Stimulated activated CD4-positive, alpha-beta T cell treated with anti-CD3 and anti-CD28 coated beads, Interleukin-2, amount 100 ng/mL, for 4 hours (primary cell): ENCODE measurements around the gene LDLRAD4.
"Not testable (repeated sequence)": the region's sequence is repeated elsewhere in the genome, so short reads cannot be mapped to it uniquely, and the experiment has no call there.

ENCODE experiments used
- DNase-seq: peaks from one replicate; pipeline ENCODE4 v3.0.0-alpha.2; 2020; ENCODE audit warnings: low read depth

LDLRAD4 gene

GRCh38 chr18:13487237-13487636 lies 268.7 kb downstream of the LDLRAD4 start:
- DNase-seq = no peak

DNA sequence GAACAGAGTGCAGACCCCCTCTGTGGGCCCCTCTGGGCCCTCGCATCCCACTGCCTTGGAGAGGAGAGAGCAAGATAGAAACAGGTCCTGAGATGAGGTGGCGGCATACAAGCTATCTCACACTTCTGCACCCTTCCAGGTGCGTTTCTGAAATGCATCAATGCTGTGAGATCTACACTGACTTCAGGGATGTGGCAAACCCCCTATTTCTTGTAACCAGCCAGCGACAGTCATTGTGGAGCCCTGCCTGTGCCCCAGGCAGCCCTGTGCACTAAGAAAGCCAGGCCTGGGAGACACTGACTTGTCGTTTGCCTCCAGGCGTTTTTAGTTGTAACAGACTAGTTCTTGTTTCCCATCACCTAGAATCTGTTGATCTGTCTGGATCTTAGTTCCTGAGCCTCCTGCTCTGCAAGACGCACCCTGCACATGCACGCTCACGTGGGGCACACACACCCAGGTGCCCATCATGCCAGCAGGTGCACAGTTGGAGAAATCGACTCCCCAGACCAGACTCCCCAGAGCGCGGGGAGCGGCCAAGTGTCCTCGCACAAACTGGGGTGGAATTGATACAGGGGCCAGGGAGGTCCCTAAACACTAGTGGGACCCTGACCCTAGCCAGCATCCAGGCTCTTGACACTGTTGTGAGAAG lies 269.8 kb downstream of the LDLRAD4 start:
- no peak for DNase-seq

DNA sequence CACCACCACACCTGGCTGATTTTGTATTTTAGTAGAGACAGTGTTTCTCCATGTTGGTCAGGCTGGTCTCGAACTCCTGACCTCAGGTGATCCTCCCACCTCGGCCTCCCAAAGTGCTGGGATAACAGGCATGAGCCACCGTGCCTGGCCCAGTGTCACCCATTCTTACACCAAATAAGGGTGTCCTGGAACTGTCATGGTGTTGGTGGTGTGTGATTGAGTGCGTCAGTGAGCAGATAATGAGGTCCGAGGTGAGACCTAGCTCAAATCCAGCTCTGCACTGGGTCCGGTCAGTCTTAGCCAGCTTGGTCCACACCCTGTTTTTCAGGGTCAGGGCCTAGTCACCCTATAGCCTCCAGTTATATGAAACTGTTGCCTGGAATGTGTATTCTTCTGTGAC lies 270.7 kb downstream of the LDLRAD4 start:
- DNase-seq = not testable (repeated sequence)

DNA sequence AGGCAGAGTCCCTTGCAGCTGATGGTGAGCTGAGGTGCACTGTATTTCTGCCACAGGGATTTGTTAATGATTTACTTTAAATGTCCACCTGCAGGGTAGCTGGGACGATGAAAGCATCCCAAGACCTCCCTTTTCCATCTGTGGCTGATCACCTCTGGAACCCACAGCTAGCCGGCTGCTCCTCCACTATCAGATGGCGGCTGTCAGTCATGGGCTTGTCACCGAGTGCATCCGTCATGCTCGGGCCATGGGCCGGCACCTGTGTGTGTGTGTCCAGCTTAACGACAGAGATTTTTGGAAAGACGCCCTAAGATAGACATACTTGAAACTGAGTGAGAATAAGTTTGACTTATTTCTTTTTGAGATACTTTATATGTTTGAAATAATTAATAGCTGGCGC lies 272.6 kb downstream of the LDLRAD4 start:
- no peak for DNase-seq

GRCh38 chr18:13492314-13492713 lies 273.8 kb downstream of the LDLRAD4 start:
- no peak for DNase-seq

GRCh38 chr18:13493079-13493478 lies 274.5 kb downstream of the LDLRAD4 start:
- DNase-seq = no peak

GRCh38 chr18:13493725-13494124 lies 275.2 kb downstream of the LDLRAD4 start:
- no peak for DNase-seq

- DNase-seq = no peak
These were observed 276.4 kb downstream of the LDLRAD4 start for GRCh38 chr18:13494871-13495445.

DNA sequence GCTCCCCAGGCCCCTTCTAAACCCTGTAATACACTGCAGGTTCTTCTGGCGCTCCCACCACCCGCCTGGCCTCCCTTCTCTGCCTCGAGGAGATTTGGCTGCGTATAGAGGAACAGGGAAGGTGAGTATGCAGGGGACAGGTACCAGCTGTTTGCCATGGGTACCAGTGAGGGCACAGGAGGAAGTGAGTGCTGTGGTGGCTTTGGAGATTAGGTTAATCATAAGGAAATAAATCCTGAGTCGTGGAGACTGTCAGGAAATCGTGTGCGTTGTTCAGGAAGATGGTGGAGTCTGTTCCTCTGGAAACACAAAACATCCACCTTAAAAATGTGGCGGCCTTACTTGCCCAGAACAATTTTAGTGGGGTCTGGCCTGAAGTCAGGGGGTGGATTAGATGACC lies 277.4 kb downstream of the LDLRAD4 start:
- DNase-seq = no peak

DNA sequence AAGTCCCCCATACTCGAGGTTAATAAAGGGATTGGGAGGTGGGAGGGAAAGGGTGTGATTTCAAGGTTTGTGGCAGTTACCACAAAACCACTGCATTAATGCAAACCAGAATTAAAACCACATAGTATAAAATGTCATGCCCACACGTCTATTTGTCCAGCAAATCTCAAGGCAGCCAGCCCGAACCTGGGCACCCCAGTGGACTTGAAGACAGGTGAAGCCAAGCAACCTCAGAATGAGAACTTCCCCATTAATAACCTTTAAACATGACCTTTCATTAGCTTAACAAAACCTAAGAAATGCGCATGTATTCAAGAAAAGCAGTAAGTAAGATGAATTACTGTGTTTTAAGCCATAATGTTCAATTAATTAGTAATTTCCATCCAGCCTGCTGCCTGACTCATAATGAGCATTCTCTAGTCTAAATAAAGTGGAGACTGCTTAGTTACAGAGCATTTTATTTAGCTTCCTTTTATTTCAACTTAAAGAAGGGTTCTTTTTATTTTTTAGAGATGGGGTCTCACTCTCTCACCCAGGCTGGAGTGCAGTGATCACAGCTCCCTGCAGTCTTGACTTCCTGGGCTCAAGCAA lies 278.2 kb downstream of the LDLRAD4 start:
- DNase-seq = no peak

DNA sequence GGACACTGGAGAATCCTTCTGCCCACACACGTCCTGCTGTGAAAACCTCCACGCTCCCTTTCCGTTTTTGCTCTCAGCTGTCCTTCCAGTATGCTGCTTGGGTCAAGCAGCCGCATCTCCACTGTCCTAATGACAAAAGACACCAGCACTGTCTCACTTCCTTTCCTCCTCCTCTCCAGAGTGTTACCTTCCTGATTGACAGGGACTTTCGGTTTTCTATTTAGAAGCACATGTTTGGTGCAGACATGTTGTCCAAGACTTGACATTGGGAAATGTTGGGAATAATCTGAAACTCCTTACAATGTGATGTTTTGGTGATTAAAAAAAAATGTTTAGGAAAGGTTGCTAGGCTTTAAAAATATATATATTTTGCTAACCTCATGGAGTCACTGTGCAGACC lies 281.2 kb downstream of the LDLRAD4 start:
- DNase-seq = no peak

GRCh38 chr18:13500227-13500865 lies 281.8 kb downstream of the LDLRAD4 start:
- DNase-seq = no peak

DNA sequence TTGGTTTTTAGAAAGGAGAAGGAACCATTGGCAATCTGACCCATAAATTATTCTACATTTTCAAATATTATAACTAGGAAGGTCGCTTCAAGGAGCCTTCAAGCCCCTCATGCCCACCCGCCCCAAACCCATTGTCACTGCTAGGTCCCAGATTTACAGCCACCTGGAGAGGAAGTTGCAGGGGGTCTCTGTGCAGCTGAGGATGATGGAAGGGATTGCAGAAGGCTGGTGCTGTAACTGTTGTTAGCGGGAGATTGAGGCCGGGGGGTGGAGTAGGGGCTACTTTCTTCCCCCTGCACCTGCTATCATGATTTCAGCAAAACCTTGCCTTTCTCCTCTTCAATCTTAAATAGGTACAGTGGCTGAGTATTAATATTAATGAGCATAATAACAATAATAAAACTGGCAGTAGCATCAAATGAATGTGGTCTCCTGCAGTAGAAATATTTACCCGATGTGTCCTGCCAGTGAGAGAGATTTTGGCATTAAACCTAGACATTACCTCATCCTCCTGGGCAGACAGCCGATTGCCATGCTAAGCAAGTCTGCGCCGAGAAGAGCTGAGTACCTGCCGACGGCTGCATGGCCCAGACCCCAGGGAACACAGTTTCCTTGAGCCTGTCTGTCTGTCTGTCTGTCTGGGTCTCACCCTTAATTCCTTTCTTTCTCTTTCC lies 282.4 kb downstream of the LDLRAD4 start:
- DNase-seq = no peak

DNA sequence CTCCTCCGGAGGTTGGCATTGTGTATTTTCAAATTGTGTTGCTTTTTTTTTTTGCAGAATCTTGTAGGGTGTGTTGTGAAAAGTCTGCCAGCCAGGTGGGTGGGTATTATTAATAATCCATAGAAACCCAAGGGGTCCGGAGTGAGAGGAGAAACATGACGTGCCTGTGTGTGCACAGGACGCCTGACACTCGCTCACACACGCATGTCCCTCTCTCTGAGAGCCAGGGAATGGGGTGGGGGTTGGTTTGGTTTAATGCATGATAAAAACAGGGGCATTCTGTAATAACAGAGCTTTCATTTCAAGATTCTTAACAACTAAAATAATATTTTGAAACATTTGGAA lies 283.0 kb downstream of the LDLRAD4 start:
- DNase-seq = no peak

DNA sequence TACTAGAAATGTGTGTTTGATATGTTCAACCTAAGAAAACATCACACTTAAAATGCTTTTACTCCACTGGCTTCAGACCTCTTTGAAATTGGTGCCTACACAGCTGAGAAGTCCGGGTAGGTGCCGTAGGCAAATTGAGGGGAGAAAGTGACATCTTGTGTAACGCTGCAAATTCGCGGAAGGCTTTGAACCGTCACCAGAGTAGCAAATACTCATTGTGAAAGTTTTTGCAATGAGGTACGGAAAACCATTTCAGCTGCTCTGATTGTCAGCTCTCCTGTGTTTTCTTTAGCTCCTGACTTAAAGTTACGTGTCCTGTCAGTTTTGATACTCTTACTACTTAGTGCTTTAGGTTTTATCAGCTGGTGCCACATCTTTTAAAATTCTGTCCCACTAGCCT lies 283.3 kb downstream of the LDLRAD4 start:
- no peak for DNase-seq

DNA sequence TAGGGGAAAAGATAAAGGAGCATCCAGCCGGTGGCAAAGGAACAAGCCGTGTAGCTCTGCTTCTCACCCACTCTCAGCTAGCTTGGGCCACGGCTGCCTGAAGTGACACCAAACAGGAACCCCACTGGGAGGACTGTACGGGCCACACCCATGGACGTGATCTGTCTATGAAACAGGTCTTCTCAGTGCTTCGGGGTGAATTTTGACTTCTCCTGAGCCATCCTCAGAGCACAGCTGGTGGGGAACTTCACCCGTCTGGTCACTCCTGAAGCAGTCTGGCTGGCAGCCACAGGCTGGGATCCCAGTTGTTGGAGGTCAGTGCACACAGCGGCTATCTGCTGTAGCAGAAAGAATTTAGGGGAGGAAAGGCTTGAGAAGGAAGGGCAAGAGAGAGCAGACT lies 284.0 kb downstream of the LDLRAD4 start:
- DNase-seq = no peak

- DNase-seq = no peak
These were observed 285.3 kb downstream of the LDLRAD4 start for GRCh38 chr18:13503836-13504235.

DNA sequence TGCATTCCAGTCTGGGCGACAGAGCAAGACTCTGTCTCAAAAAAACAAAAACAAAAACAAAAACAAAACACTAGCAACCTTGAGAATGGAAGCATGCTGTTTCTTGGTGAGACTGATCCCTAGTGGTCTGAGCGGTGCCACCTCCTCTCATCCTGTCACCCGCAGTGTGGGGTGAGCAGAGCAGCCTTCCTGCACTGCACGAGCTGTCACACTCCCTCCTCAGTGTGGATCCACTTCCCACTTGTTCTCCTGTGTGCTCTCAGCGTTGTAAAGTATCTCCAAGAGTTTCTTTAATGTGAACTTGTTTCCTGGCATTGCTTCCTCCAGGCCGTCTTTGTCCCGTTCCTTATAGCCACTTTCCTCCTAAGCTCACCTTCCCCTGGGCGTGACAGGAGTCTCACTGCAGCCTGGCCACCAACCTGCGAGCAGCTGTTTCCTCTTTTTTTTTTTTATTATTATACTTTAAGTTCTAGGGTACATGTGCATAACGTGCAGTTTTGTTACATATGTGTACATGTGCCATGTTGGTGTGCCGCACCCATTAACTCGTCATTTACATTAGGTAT lies 287.3 kb downstream of the LDLRAD4 start:
- no peak for DNase-seq

DNA sequence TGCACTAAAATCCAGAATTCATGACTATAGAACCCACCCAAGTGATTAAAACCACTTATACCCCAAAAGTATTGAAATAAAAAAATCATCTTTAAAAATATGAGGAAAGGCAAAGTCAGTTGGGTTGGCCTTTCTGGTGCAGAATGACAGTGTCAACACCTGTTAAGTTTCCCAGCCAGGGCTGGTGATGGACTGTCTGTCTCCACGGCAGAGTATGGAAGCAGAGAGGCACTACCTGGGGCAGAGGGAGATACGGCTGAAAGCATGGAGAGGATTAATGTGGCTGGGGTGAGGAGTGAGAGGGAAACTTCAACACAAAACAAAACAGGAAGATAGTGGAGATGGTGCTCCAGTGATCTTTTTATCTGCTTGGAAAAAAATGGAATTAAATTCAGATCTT lies 292.0 kb downstream of the LDLRAD4 start:
- DNase-seq = no peak

GRCh38 chr18:13511961-13512577 lies 293.5 kb downstream of the LDLRAD4 start:
- DNase-seq = no peak

- DNase-seq = no peak
These were observed 294.5 kb downstream of the LDLRAD4 start for GRCh38 chr18:13513021-13513420.

- no peak for DNase-seq
These were observed 294.9 kb downstream of the LDLRAD4 start for GRCh38 chr18:13513481-13513880.
